GM20431 (cell line): ENCODE measurements around the gene TMOD4.

Source experiments
- in situ Hi-C: fragments of 300-500 bp; cut with MseI, MboI; formaldehyde crosslinking; loops from one replicate; pipeline ENCODE4 v1.15.0; 2020; ENCODE audit warnings: low sequenced_read_pairs; ENCODE audit not compliant: unreplicated experiment

Gene TMOD4

GRCh38 chr1:151176514-151177045 is 799 bp upstream of the TMOD4 start:
- in situ Hi-C loops, result no loop called here

GRCh38 chr1:151175041-151175741 is 590 bp downstream of the TMOD4 start:
- in situ Hi-C loops, result no loop called here

- in situ Hi-C loops, result no loop called here
Observed at GRCh38 chr1:151171190-151171589, 4.6 kb downstream of the TMOD4 start.

- in situ Hi-C loops, result no loop called here
Observed at GRCh38 chr1:151167116-151167515, 8.7 kb downstream of the TMOD4 start.

- in situ Hi-C loops, result no loop called here
Observed at GRCh38 chr1:151166505-151166956, 9.2 kb downstream of the TMOD4 start.

- in situ Hi-C loops, result no loop called here
Observed at GRCh38 chr1:151165738-151166504, 9.9 kb downstream of the TMOD4 start, which contains the start of the genes LYSMD1 and SCNM1. Gene LYSMD1 (minus strand): TSS chr1:151165902. CDS start chr1:151165258, 644 bp downstream. Gene SCNM1 (plus strand): TSS chr1:151166144. CDS start chr1:151166153, 9 bp downstream.

- in situ Hi-C loops, result no loop called here
Observed at GRCh38 chr1:151165281-151165737, 10.5 kb downstream of the TMOD4 start.

- in situ Hi-C loops, result no loop called here
Observed at GRCh38 chr1:151164732-151165280, 11.0 kb downstream of the TMOD4 start.

- in situ Hi-C loops, result no loop called here
Observed at GRCh38 chr1:151159373-151159772, 16.4 kb downstream of the TMOD4 start.

GRCh38 chr1:151158751-151159251 is 17.0 kb downstream of the TMOD4 start:
- in situ Hi-C loops, result no loop called here

GRCh38 chr1:151158326-151158725 is 17.5 kb downstream of the TMOD4 start:
- in situ Hi-C loops, result no loop called here

- in situ Hi-C loops, result no loop called here
Observed at GRCh38 chr1:151157067-151157531, 18.7 kb downstream of the TMOD4 start.

GRCh38 chr1:151156515-151156819 is 19.3 kb downstream of the TMOD4 start, which contains the start of gene TNFAIP8L2:
Gene TNFAIP8L2 (plus strand): TSS chr1:151156649. CDS start chr1:151158698, 2,049 bp downstream.
- in situ Hi-C loops, result no loop called here

- in situ Hi-C loops, result loop anchor here (10.0 kb wide), 1 partner anchor 53 kb away; no protein-coding TSS in a partner anchor
Observed at GRCh38 chr1:151147665-151148064, 28.1 kb downstream of the TMOD4 start.

- in situ Hi-C loops, result loop anchor here (10.0 kb wide), 1 partner anchor 52 kb away; no protein-coding TSS in a partner anchor
Observed at GRCh38 chr1:151147132-151147503, 28.7 kb downstream of the TMOD4 start.

GRCh38 chr1:151146412-151147131 is 29.2 kb downstream of the TMOD4 start, which contains the start of gene SEMA6C:
Gene SEMA6C (minus strand): TSS chr1:151146631. CDS start chr1:151142621, 4,010 bp downstream.
- in situ Hi-C loops, result loop anchor here (10.0 kb wide), 1 partner anchor 52 kb away; no protein-coding TSS in a partner anchor

GRCh38 chr1:151146072-151146411 is 29.7 kb downstream of the TMOD4 start:
- in situ Hi-C loops, result loop anchor here (10.0 kb wide), 1 partner anchor 51 kb away; no protein-coding TSS in a partner anchor

- in situ Hi-C loops, result loop anchor here (10.0 kb wide), 1 partner anchor 51 kb away; no protein-coding TSS in a partner anchor
Observed at GRCh38 chr1:151145304-151146071, 30.3 kb downstream of the TMOD4 start.
